GM04504 (cell line): Measurements from ENCODE around the gene HYAL2.
"Not testable (repeated sequence)": the region's sequence is repeated elsewhere in the genome, so short reads cannot be mapped to it uniquely, and the experiment has no call there.

Experiments used
- DNase-seq: peaks from one replicate; pipeline ENCODE4 v3.0.0-alpha.2; 2012; ENCODE audit warnings: low read depth

HYAL2 gene

GRCh38 chr3:50327129-50327528, 4.6 kb upstream of the HYAL2 start:
- no peak for DNase-seq

GRCh38 chr3:50326182-50326541, 3.6 kb upstream of the HYAL2 start:
- DNase-seq, result no peak

- no peak for DNase-seq
These were observed 3.1 kb upstream of the HYAL2 start for GRCh38 chr3:50325497-50326181.

GRCh38 chr3:50325113-50325480, 2.6 kb upstream of the HYAL2 start:
- no peak for DNase-seq

DNA sequence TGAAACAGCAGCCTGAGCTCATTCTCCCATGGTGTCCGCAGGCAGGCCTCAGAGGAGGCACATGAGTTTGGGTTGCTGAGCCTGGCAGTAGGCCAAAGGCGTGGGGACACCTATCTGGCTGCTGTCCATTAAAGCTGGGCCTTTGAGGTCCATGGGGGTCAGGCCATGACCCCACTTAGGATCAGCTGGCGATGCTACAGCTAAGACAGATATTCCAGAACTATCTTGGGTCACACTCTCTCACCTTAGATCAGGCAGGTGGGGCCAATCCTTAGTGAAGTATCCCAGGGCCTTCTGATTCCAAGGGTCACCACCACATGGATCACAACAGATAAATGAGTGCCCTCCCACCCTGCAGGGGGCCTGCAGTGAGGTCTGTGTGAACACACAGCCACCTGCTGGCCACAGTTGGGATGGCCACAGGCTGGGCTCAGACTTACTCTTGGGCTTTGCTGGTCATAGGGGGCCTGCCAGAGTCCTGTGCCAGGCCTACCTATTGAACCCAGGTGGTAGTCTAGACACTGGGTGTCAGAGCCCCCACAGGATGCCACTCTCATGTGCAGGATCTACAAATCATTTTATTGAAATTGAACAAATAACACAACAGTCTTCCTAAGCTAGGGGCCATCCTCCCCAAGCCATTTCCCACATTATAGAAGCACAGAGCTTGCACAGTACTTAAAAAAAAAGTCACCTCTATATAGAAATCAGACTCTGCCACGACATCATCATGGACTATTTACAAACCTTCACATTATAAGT, 2.0 kb upstream of the HYAL2 start:
- no peak for DNase-seq

DNA sequence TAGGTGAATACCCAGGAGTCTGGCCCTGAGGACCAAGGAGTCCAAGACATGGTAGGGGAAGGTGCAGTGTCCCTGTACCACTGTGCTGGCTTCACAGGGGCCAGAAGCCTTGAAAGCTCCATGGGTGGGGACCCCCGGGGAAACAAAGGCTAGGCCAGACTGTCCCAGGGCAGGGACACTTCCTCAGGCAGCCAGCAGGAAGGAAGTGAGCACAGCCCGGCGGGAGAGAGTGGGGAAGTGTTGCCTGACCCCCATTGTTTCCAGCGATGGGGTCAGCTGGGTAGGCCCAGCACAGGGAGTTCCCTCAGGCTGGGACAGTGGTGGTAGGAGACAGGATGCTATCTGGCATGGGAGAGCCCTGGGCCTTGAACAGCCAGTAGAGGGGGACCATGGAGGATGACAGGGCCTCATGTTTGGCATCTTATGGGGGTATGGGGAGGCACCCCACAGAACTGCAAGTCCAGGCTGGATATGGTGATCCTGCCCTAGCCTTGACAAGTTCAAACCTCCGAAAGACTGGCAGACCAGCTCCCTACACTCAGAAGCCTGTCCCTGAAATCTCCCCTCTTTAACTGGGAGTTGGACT, 1.2 kb upstream of the HYAL2 start:
- no peak for DNase-seq

DNA sequence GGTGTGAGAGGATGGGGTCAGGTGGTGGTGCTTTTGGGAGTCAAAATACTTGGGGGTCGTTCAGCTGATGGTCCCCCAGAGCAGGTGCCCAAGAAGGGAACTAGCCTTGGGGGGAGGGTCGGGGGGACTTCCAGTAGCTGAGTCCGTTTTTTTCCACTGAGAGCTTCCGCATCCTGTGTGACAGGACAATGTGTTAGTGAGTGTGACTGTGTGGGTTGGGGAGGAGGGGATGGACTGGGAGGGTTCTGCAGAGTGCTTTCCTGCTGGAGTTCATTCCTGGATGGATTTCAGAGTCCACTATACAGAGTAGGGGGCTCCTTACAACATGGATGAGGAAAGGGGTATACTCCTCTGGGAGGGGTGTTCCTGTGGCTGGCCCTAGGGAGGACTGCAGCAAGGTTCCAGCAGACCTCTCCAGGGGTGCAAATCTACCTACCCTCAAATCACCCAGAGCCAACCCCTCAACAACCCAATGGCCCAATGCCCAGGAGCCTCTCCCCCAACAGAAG, 601 bp upstream of the HYAL2 start:
- DNase-seq, result no peak

DNA sequence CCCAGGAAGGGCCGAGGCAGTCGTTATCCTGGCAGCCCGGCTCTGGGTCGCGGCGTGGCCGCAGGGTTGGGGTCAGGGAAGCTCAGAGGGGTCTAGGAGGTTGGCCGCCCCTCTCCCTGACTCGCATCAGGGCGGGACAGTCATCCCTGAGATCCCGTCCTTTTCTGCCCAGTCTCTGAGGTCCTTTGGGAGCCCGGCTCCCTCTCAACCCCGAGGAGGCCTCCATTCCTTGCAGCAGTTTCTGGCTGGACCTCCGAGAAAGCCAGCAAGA, 495 bp downstream of the HYAL2 start:
- no peak for DNase-seq

DNA sequence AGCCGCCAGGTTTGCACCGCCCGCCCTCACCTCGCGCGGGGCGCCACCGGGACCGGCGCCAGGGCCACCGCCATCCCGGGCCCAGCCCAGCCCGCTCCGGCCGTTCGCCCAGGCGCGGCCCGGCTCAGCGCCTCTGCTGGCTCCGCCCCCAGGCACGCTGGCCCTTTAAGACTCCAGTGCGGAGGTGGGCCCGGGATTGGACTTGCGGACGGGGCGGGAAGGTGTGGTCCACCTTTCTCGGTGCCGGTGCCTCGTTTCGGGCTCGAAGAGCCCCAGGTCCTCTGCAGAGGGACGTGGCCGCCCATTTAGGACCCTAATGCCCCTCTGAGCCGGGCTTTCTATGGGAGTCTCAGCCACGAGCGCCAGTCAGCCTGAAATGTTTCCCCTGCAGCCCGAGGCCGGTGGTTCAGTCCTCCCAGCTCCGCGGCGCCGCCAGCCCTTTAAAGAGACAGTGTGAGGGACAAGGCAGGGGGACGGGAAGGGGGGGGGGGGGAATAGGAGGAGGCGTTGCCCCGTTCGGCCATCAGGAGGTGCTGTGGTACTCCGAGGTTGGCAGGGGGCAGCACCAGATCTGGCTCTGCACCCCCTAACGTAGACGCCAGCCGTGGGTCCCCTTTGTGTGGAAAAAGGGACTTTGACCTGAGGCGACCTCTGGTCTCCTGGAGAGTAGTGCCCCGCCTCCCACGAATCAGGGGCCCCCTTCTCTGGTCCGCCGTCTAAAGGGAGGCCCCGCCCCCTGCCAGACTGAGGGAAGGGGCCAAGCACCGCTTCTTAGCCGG, 1.0 kb downstream of the HYAL2 start:
- DNase-seq, result no peak

DNA sequence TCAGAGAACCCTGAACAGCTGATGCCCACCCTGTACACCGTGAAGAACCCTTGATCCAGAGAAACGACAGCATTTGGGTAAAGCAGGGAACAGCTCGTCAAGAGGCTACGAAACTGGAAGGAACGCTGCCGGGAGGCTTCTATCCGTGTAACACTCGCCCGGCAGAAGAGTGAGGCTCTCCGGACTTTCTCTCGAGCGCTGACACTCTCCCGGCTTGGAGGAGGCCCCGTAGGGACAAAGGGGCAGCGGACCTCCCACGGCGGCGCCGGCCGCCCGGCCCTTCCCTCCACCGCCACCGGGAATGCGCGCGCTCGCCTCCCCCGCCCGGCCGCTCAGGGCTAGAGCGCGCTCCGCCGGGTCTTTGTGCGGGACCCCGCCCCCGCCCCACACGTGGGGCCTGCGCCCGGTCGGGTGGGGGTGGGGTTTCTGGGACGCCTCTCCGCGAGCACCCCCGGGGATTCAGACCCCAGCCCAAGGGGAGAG, 1.7 kb downstream of the HYAL2 start:
- no peak for DNase-seq

DNA sequence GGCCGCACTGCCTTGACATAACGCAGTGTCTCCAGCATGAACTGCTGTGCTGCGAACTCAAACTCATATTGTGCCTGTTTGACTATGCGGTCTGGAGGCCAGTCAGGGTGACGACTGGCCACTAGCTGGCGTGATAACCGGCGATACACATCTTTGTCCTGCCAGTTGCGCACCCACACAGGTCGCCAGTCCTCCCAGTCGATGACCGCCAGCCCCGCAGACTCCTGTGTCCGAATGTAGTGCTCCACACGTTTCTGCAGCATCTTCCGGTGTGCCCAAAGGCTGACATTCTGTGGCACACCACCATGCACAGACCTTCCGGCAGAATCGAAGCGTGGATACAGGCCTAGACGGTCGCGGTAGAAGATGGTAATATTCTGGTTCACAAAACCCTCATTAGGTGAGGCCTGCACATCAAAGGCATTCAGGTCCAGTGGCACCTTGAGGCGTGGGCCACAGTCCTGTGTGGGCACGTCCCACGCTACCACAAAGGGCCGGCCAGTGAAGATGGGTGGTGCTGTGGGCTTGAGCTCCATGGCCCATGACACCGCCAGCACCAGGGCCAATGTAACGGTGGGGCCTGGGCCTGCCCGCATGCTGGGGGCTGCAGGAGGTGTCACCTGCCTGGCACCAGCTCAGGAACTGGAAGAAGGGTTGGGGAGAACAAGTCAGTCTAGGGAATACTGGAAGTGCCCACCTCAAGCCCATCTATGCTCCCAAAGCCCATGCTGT, 2.5 kb downstream of the HYAL2 start:
- DNase-seq, result no peak

DNA sequence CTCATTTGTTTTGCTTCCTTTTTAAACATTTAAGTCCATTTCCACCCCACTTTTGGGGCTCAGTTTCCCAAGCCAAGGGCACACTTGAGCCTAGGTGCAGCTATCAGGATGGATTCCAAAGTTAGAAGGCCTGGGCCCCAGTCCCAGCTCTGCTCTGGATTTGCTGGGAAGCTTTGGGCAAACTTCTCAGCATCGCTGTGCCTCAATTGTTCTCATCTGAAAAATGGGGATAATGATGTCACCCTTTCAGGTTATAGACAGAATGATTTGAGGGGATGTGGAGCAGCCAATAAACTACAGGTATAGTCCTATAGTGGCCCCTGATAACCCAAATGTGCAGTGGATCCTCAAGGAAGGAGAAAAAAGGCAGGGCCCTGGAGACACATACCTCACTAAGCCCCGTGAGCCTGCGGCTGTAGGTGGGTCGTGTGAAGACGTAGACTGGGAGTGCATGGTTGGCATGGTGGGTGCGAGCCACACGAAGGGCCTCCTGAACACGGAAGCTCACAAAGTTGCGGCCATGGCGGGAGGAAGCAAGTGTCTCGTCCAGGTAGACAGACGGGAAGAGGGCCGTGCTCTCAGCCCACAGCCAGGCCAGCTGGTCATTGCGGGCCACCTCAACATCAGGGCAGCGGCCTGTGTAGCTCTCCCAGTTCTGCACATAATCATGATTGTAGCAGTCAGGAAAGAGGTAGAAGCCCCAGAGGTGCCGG, 3.2 kb downstream of the HYAL2 start:
- no peak for DNase-seq

DNA sequence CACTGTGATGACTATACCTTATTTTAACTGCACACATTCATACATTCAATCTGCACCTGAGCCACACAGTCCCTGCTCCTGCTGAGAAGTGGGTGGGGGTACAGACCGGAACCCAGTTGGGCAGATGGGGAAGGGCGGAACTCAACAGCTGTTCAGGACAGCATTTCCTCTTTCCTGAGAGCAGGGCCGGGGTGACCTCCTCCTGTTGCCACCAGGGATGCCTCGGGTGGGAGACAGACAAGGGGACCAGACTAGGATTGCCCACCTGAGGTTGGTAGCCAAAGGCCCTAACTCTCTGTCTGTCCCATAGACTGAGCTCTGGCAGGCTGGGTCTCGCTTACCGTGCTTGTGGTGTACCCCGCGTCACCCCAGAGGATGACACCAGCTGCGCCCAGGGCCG, 3.9 kb downstream of the HYAL2 start:
- DNase-seq, result no peak

- DNase-seq, result no peak
These were observed 4.4 kb downstream of the HYAL2 start for GRCh38 chr3:50318163-50318562.

DNA sequence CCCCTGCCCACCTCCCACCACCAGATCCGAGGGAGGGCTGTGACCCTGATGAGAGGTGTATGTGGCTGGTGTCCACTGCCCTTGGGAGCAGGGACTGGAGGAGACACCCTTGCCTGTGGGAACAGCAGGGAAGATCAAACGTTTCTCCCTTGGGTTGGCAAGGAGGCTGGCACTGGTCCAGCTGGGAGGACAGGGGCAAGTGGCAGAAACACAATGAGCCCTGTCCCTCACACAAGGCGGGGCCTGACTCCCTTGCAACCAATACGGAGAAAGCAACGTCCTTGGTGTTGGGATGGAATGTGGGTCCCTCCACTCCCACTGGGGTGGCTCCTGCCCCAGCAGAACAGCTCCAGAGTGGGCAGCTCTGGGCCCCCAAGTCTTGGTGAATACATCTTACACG, 5.2 kb downstream of the HYAL2 start:
- no peak for DNase-seq

GRCh38 chr3:50316657-50317242, 5.8 kb downstream of the HYAL2 start:
- no peak for DNase-seq

- no peak for DNase-seq
These were observed 7.7 kb downstream of the HYAL2 start for GRCh38 chr3:50314816-50315215.

GRCh38 chr3:50314342-50314741, 8.2 kb downstream of the HYAL2 start:
- DNase-seq, result no peak

- not testable (repeated sequence) for DNase-seq
These were observed 10.5 kb downstream of the HYAL2 start for GRCh38 chr3:50312041-50312440.

- DNase-seq, result no peak
These were observed 17.9 kb downstream of the HYAL2 start for GRCh38 chr3:50304601-50305000.
